Ishikawa (cell line): ENCODE measurements around the gene COG6.

Source experiments
- CEBPB ChIP-seq: IDR thresholded peaks from 2 replicates; pipeline ENCODE4 v1.6.1; 2012
- CREB1 ChIP-seq: IDR thresholded peaks from 2 replicates; pipeline ENCODE4 v1.6.1; 2012; ENCODE audit warnings: low read depth
- EGR1 ChIP-seq: IDR thresholded peaks from 2 replicates; pipeline ENCODE4 v1.6.1; 2012
- EP300 ChIP-seq: IDR thresholded peaks from 2 replicates; pipeline ENCODE4 v1.6.1; 2012; ENCODE audit warnings: borderline replicate concordance
- MAX ChIP-seq: IDR thresholded peaks from 2 replicates; pipeline ENCODE4 v1.6.1; 2012
- RAD21 ChIP-seq: IDR thresholded peaks from 2 replicates; pipeline ENCODE4 v1.6.1; 2012; ENCODE audit warnings: low read depth
- TCF12 ChIP-seq: IDR thresholded peaks from 2 replicates; pipeline ENCODE4 v1.6.1; 2012; ENCODE audit warnings: low read depth
- TEAD4 ChIP-seq: IDR thresholded peaks from 2 replicates; pipeline ENCODE4 v1.6.1; 2012
- YY1 ChIP-seq: IDR thresholded peaks from 2 replicates; pipeline ENCODE4 v1.6.1; 2012; ENCODE audit warnings: low read depth
- ZBTB7A ChIP-seq: IDR thresholded peaks from 2 replicates; pipeline ENCODE4 v1.6.1; 2012; ENCODE audit warnings: low read depth
- TF ChIP-seq, protein P1 (sequence below): IDR thresholded peaks from 2 replicates; pipeline ENCODE4 v1.6.1; 2012
- TF ChIP-seq, protein P2 (sequence below): IDR thresholded peaks from 2 replicates; pipeline ENCODE4 v1.6.1; 2012; ENCODE audit warnings: low read depth, mild to moderate bottlenecking

DNA sequence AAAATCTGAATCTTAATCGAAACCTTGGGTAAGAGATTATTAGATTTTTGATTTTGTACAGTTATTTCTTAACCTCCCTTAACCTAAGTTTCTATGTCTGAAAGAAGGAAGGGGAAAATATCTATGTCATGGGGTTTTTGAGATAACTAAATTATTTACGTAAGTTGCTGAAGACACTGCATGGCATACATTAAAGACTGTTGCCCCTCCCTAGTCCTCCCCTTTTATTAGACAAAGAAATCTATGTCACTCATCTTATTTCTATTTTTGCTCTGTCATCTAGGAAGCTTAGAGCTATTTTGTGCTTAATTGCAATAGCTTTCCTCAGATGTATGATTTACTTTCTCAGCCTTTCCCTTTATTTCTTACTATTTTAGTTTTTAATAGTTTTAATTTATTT is 15.0 kb downstream of the COG6 start:
- no peak for TF ChIP-seq CREB1
- TF ChIP-seq, protein P1, sequence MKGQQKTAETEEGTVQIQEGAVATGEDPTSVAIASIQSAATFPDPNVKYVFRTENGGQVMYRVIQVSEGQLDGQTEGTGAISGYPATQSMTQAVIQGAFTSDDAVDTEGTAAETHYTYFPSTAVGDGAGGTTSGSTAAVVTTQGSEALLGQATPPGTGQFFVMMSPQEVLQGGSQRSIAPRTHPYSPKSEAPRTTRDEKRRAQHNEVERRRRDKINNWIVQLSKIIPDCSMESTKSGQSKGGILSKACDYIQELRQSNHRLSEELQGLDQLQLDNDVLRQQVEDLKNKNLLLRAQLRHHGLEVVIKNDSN = no peak
- TF ChIP-seq TEAD4 = no peak
- TF ChIP-seq TCF12 = no peak
- no peak for TF ChIP-seq CEBPB
- no peak for TF ChIP-seq YY1
- TF ChIP-seq, protein P2, sequence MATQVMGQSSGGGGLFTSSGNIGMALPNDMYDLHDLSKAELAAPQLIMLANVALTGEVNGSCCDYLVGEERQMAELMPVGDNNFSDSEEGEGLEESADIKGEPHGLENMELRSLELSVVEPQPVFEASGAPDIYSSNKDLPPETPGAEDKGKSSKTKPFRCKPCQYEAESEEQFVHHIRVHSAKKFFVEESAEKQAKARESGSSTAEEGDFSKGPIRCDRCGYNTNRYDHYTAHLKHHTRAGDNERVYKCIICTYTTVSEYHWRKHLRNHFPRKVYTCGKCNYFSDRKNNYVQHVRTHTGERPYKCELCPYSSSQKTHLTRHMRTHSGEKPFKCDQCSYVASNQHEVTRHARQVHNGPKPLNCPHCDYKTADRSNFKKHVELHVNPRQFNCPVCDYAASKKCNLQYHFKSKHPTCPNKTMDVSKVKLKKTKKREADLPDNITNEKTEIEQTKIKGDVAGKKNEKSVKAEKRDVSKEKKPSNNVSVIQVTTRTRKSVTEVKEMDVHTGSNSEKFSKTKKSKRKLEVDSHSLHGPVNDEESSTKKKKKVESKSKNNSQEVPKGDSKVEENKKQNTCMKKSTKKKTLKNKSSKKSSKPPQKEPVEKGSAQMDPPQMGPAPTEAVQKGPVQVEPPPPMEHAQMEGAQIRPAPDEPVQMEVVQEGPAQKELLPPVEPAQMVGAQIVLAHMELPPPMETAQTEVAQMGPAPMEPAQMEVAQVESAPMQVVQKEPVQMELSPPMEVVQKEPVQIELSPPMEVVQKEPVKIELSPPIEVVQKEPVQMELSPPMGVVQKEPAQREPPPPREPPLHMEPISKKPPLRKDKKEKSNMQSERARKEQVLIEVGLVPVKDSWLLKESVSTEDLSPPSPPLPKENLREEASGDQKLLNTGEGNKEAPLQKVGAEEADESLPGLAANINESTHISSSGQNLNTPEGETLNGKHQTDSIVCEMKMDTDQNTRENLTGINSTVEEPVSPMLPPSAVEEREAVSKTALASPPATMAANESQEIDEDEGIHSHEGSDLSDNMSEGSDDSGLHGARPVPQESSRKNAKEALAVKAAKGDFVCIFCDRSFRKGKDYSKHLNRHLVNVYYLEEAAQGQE = no peak
- no peak for TF ChIP-seq EP300
- TF ChIP-seq EGR1 = no peak
- TF ChIP-seq ZBTB7A = no peak
- no peak for TF ChIP-seq RAD21
- TF ChIP-seq MAX = no peak
